Lung (tissue), 12 donors: ENCODE data around the gene SPSB3. TPM values are rescaled to one million over a fixed set of nuclear protein-coding genes. Genes with fewer than 3 reads are reported as not detected.
A peak's percentile ranks its signal among the peaks of the same experiment; 100 is the strongest.

Experiments
- ATAC-seq: fragments of 200-7000 bp; cut with Tn5 transposase; one replicate; pipeline ENCODE4 v1.9.1; 2020; ENCODE audit warnings: moderate number of reproducible peaks; ENCODE audit not compliant: insufficient read depth, low FRiP score
- DNase-seq, 3 donors: peaks; one replicate each; pipeline ENCODE4 v3.0.0-alpha.2; 2013 to 2017
- H3K27ac ChIP-seq, 2 donors: one replicate each; pipeline ENCODE4 v1.5.1; 2013; ENCODE audit warnings: mild to moderate bottlenecking in 2 of 2, moderate library complexity in 2 of 2, control low read depth in 1 of 2, inconsistent platforms in 1 of 2, low read depth in 1 of 2, low read length in 1 of 2
- H3K27me3 ChIP-seq, 3 donors: one replicate each; pipeline ENCODE4 v1.5.1; 2013; ENCODE audit warnings: low read length in 2 of 3; ENCODE audit not compliant: control insufficient read depth in 3 of 3, insufficient read depth in 3 of 3
- H3K36me3 ChIP-seq, 4 donors: one replicate each; pipeline ENCODE4 v1.5.1; 2013; ENCODE audit warnings: low read length in 4 of 4, mild to moderate bottlenecking in 1 of 4, moderate library complexity in 1 of 4; ENCODE audit not compliant: control insufficient read depth in 4 of 4, insufficient read depth in 4 of 4
- H3K4me1 ChIP-seq, 5 donors: one replicate each; pipeline ENCODE4 v1.5.1; 2013; ENCODE audit warnings: low read length in 5 of 5, mild to moderate bottlenecking in 2 of 5, moderate library complexity in 1 of 5; ENCODE audit not compliant: control insufficient read depth in 5 of 5, insufficient read depth in 5 of 5
- H3K4me3 ChIP-seq: one replicate; pipeline ENCODE4 v1.5.1; 2013; ENCODE audit warnings: mild to moderate bottlenecking, control low read depth, moderate library complexity
- H3K9ac ChIP-seq, 2 donors: one replicate each; pipeline ENCODE4 v1.5.1; 2013; ENCODE audit warnings: low read length in 2 of 2, control low read depth in 1 of 2; ENCODE audit not compliant: insufficient read depth in 1 of 2
- H3K9me3 ChIP-seq, 4 donors: one replicate each; pipeline ENCODE4 v1.5.1; 2013; ENCODE audit warnings: low read length in 3 of 4, mild to moderate bottlenecking in 1 of 4, moderate library complexity in 1 of 4; ENCODE audit not compliant: control insufficient read depth in 4 of 4, insufficient read depth in 3 of 4
- WGBS, 2 donors: extraction: QIAGEN DNeasy Blood & Tissue Kit; methylation state at CpG; one replicate each; pipeline ENCODE4 v1.1.7; 2013; 5-methylcytosine and 5-hydroxymethylcytosine counted together
- polyA plus RNA-seq, 2 donors: library from polyadenylated mRNA; stranded (reverse); fragments of 200-250 nt; gene quantifications; one replicate each; pipeline ENCODE4 v1.2.1, GENCODE V29; 2013
- total RNA-seq, 2 donors: library from RNA; depleted of rRNA in 1 of 2; stranded (reverse); fragments of >200 nt in 1 of 2; gene quantifications; one replicate each; pipeline ENCODE4 v1.2.1, GENCODE V29; 2014 to 2021
- TF ChIP-seq, protein P1 (sequence below): IDR thresholded peaks from 2 replicates; pipeline ENCODE4 v1.5.1; 2012; ENCODE audit warnings: mild to moderate bottlenecking; ENCODE audit errors: control extremely low read depth, extremely low read depth
- donor health status: control.
- donor health status: control.
- donor health status: Bipolar disorder and iron deficiency.
- donor health status: healthy.
- donor health status: DM: yes; HTN: yes; CAD: no.

SPSB3 gene
- total and polyA plus RNA-seq, 4 donors, result 39.8 to 76.1 (median 50.9) TPM

DNA sequence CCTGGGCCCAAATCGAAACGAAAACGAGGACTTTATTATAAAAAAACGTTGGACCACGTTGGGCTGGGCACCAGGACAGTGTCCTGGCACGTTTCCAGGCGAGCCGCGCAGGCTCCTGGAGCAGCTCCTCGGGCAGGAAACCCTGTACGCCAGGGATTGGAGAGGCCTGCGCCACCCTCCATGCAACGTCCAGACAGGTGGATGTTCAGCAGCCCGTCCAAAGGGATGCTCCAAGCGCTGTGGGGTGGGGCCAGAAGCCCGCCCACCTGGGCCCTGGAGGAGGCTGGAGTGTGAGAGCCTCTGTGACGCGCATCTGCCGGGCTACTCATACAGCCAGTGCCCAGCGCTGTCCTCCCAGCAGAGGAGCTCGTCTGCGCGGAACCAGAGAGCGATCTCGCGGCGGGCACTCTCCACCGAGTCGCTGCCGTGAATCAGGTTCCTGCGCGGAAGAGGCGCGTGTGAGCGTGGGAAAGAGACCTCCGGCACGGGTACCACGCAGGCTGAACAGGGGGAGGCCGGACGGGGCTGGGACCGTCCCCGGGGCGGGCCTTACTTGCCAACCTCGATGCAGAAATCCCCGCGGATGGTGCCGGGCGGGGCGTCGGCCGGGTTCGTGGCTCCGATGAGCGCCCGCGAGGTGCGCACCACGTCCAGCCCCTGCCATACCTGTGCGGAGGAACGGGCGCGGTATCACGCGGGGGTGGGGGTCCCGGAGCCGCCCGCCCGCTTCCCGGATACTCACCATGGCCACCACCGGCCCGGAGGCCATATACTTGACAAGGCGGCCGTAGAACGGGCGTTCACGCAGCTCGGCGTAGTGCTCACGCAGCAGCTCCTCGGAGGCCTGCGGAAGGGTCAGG lies 11.8 kb downstream of the SPSB3 start:
- Histone ChIP-seq H3K9ac (no peak overlapping the region), H3K27me3 (no peaks in the 10 kb centered on the region), H3K27ac (peak overlapping the region; percentile 17 to 68), H3K9me3 (no peaks in the 10 kb centered on the region), H3K36me3 (peaks cover 6 to 40% (median 9%) of the 10 kb centered on the region in 4 donors), H3K4me1 (peaks cover 0 to 28% (median 0%) of the 10 kb centered on the region in 5 donors), H3K4me3 (peak overlapping the region; percentile 72)
- DNase-seq (peak in 1 of 3 donors; percentile 35), ATAC-seq (no peak)
- WGBS, 2 donors, result 11 to 22% methylated on average over 73 to 81 of the region's 81 CpGs
- TF ChIP-seq, protein P1, sequence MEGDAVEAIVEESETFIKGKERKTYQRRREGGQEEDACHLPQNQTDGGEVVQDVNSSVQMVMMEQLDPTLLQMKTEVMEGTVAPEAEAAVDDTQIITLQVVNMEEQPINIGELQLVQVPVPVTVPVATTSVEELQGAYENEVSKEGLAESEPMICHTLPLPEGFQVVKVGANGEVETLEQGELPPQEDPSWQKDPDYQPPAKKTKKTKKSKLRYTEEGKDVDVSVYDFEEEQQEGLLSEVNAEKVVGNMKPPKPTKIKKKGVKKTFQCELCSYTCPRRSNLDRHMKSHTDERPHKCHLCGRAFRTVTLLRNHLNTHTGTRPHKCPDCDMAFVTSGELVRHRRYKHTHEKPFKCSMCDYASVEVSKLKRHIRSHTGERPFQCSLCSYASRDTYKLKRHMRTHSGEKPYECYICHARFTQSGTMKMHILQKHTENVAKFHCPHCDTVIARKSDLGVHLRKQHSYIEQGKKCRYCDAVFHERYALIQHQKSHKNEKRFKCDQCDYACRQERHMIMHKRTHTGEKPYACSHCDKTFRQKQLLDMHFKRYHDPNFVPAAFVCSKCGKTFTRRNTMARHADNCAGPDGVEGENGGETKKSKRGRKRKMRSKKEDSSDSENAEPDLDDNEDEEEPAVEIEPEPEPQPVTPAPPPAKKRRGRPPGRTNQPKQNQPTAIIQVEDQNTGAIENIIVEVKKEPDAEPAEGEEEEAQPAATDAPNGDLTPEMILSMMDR, result no peak

DNA sequence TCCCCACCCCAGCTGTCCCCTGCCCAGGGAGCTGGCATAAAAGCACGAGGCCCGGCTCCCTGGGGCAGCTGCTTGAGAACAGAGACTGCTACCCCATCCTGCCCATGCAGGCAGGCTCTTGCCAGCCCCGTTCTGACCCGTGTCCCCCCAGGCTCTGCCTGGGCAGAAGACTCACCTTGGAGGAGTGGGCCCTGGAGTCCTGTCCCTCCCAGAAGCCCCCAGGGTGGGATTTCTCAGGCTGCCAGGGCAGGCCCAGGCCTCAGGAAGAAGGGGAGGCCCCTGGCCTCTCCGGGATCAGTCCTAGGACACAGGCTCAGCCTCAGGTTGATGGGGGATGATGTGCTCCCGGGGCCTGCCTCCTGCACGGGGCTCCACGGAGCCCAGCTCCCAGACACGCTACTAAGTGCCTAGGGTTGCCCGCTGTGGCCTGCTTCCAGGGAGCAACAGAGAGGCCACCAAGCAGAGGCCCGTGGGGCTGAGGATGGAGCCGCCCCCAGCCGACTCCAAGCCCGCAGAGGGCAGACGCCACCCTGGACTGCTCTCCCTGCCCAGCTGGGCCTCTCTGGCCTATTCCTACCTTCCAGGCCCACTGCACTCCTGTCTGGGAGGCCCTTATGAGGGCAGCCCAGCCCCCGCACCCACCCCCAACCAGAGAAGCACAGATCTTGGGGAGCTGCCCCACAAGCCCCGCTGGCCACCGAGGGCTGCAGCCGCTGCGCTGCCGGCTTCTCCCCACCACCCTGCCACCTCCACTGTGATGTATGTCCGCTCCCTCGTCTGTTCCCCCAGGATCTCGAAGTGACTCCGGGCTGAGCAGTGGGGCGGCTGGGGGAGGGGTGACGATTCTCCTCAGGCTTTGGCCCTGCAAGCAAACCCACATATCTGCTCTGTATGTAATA lies 12.7 kb downstream of the SPSB3 start:
- Histone ChIP-seq H3K36me3 (peaks cover 6 to 47% (median 16%) of the 10 kb centered on the region in 4 donors), H3K9ac (no peak overlapping the region), H3K9me3 (no peaks in the 10 kb centered on the region), H3K4me3 (no peak overlapping the region), H3K27ac (peak overlapping the region in 1 of 2 donors; percentile 5), H3K4me1 (peaks cover 0 to 27% (median 0%) of the 10 kb centered on the region in 5 donors), H3K27me3 (no peaks in the 10 kb centered on the region)
- DNase-seq, result no peak
- ATAC-seq, result no peak
- 83 to 89% methylated on average over 25 to 27 of the region's 27 CpGs for WGBS, 2 donors
- TF ChIP-seq, protein P1, result no peak

DNA sequence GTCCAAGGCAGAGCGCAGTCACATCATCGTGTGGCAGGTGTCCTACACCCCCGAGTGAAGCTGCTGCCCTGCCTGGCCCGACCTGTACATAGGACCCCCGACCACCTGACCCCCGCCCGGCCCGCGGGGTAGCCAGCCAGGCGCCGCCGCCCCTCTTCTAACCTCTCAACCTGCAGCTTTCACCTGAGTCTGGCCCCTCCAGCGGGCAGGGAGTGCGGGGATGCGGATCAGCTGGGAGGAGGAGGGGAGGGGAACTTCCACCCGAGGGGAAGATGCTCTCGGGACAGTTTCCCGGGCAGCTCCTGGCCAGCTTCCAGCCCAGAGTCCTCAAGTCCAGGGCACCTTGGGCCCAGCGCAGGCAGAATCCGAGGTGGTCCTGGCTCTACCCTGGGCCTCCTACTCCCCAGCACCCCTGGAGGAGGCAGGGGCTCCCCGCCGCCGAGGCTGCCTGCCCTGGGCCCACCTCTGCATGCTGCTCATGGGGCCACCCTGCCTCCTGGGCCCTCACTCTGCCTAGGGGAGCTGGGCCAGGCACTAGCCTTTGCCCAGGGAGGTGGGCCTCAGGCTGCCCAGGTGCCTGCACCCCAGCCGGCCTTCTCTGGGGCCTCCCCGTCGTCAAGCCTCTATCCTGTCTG lies 13.5 kb downstream of the SPSB3 start:
- Histone ChIP-seq H3K4me3 (no peak overlapping the region), H3K36me3 (peaks cover 6 to 55% (median 19%) of the 10 kb centered on the region in 4 donors), H3K9me3 (no peaks in the 10 kb centered on the region), H3K9ac (no peak overlapping the region), H3K27ac (no peak overlapping the region), H3K27me3 (no peaks in the 10 kb centered on the region), H3K4me1 (peaks cover 0 to 19% (median 0%) of the 10 kb centered on the region in 5 donors)
- 84 to 86% methylated on average over 23 to 26 of the region's 26 CpGs for WGBS, 2 donors
- no peak for ATAC-seq
- TF ChIP-seq, protein P1, result no peak
- DNase-seq, result no peak
